Thoracic aorta (tissue), 2 donors: Measurements from ENCODE around the gene TBC1D2. TPM values are rescaled to one million over a fixed set of nuclear protein-coding genes. Genes with fewer than 3 reads are reported as not detected.

Experiments
- ATAC-seq: fragments of 150-250 bp; one replicate; pipeline ENCODE4 v1.8.0; 2017; ENCODE audit warnings: low read depth; ENCODE audit not compliant: insufficient number of reproducible peaks, low FRiP score
- DNase-seq: peaks from one replicate; pipeline ENCODE4 v3.0.0-alpha.2; 2020; ENCODE audit warnings: low spot score
- H3K27ac ChIP-seq, 2 donors: fragments of 200-600 bp; sonication (generic); 1 replicate in 1 of 2; 2 replicates in 1 of 2; pipeline ENCODE4 v1.5.1; 2016; ENCODE audit warnings: mild to moderate bottlenecking in 2 of 2, moderate library complexity in 2 of 2
- H3K27me3 ChIP-seq: fragments of 200-600 bp; sonication (generic); replicated peaks from 2 replicates; pipeline ENCODE4 v1.6.0; 2016; ENCODE audit warnings: mild to moderate bottlenecking; ENCODE audit not compliant: insufficient read depth
- H3K36me3 ChIP-seq: fragments of 200-600 bp; sonication (generic); one replicate; pipeline ENCODE4 v1.5.1; 2016
- H3K4me1 ChIP-seq, 2 donors: fragments of 200-600 bp; sonication (generic); 1 replicate in 1 of 2; 2 replicates in 1 of 2; pipeline versions ENCODE4 v1.5.1 to v1.6.0; 2016; ENCODE audit warnings: low read depth in 2 of 2, mild to moderate bottlenecking in 1 of 2; ENCODE audit not compliant: control insufficient read depth in 1 of 2
- H3K4me3 ChIP-seq: fragments of 200-600 bp; sonication (generic); 2 replicates; pipeline ENCODE4 v1.5.1; 2016; ENCODE audit warnings: mild to moderate bottlenecking
- H3K9me3 ChIP-seq: fragments of 200-600 bp; sonication (generic); 2 replicates; pipeline ENCODE4 v1.5.1; 2016
- CTCF ChIP-seq: fragments of 200-600 bp; sonication (generic); IDR thresholded peaks from one replicate; pipeline ENCODE4 v1.5.1; 2019; ENCODE audit warnings: antibody characterized with exemption
- total RNA-seq, 2 donors: library from RNA; depleted of rRNA; stranded (reverse); fragments of >200 nt; gene quantifications; one replicate each; pipeline versions ENCODE4 v1.1.0 to v1.2.3, GENCODE V29; 2016

Gene TBC1D2
- total RNA-seq, 2 donors from 2014 or later = 22.3 to 23.7 TPM

DNA sequence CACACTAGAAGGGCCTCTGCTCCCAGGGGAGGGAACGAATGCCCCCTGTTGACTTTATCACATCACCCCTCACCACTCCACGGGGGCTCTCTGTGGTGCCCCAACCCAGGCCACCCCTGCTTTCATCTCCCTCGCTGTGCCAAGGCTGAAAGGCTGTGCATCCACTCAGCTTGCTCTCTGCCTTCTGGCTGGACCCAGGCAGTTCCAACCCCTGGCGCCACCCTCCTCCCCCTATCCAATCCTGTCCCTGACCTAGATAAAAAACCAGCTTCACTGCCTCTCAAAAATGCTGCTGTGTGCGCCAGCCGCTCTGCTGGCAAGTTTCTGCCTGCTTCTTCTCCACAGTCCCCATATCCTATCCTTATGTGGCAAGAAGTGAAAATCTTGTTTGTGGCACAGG, 40.6 kb downstream of the TBC1D2 start:
- Histone ChIP-seq H3K9me3 (no peaks in the 10 kb centered on the region), H3K36me3 (peaks cover 19% of the 10 kb centered on the region), H3K27ac (no peak overlapping the region), H3K27me3 (no peaks in the 10 kb centered on the region), H3K4me3 (no peak overlapping the region), H3K4me1 (no peaks in the 10 kb centered on the region)
- no peak for TF ChIP-seq CTCF
- DNase-seq (no peak), ATAC-seq (no peak)

- Histone ChIP-seq H3K9me3 (no peaks in the 10 kb centered on the region), H3K4me3 (no peak overlapping the region), H3K27me3 (no peaks in the 10 kb centered on the region), H3K36me3 (peaks cover 10% of the 10 kb centered on the region), H3K4me1 (no peaks in the 10 kb centered on the region), H3K27ac (no peak overlapping the region)
- ATAC-seq = no peak
- no peak for TF ChIP-seq CTCF
- no peak for DNase-seq
These were observed 44.2 kb downstream of the TBC1D2 start for GRCh38 chr9:98211260-98211659.

DNA sequence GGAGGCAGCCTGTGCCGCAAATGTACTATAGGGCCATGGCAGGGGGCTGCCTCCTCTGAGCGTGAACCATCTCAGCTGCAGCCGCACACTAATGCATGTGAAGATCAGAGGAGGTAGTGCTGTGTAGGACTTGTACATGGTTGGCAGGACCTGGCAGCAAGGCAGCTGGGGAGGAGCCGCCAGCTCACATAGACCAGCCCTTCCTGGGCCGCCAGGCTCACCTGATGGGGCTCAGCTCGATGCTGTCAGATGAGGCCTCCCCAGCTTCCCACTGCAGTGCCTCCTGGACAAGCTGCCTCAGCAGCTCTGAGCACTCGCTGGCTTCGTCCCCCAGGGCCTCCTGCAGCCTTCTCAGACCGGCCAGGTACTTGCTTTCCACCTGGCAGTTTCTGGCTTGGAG, 45.0 kb downstream of the TBC1D2 start:
- Histone ChIP-seq H3K27ac (no peak overlapping the region), H3K36me3 (peaks cover 10% of the 10 kb centered on the region), H3K4me1 (no peaks in the 10 kb centered on the region), H3K9me3 (no peaks in the 10 kb centered on the region), H3K4me3 (no peak overlapping the region), H3K27me3 (no peaks in the 10 kb centered on the region)
- DNase-seq (no peak), ATAC-seq (no peak)
- TF ChIP-seq CTCF = no peak

DNA sequence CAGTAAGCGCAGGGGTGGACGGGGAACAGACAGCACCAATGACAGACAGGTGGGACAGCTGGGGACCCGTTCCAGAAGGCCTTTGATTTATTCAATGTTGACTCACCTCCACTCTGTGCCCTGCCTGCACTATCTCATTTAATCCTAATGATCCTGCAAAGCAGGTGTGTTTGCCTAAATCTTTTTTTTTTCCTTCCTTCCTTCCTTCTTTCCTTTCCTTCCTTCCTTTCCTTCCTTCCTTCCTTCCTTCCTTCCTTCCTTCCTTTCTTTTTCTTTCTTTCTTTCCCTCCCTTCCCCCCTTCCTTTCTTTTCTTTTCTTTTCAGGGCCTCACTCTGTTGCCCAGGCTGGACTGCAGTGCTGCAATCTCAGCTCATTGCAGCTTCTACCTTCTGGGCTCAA, 45.9 kb downstream of the TBC1D2 start:
- DNase-seq = no peak
- peaks cover 10% of the 10 kb centered on the region for H3K36me3 ChIP-seq
- H3K4me3 ChIP-seq = no peak overlapping the region
- no peak overlapping the region for H3K27ac ChIP-seq
- no peak for TF ChIP-seq CTCF
- no peaks in the 10 kb centered on the region for H3K27me3 ChIP-seq
- H3K9me3 ChIP-seq = no peaks in the 10 kb centered on the region
- no peaks in the 10 kb centered on the region for H3K4me1 ChIP-seq
- no peak for ATAC-seq

DNA sequence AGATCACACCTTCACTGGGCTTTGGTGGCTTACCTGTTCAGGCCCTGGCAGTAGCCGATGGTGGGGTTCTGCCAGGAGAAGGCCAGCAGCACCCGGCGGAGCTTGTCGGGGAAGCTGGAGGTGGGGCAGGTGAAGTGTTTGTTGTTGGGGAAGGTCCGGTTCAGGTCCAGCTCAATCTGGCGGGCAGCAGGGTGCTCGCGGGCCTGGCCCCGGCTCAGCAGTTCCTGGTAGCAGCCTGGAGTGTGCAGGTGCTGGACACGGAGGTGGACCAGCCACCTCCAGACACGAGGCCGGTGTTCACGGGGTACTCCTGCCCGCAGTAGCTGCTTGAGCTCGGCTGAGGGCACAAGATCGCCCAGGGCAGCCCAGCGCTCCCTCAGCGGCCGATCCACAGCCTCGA, 46.8 kb downstream of the TBC1D2 start:
- no peak overlapping the region for H3K27ac ChIP-seq
- peaks cover 10% of the 10 kb centered on the region for H3K36me3 ChIP-seq
- TF ChIP-seq CTCF = no peak
- H3K27me3 ChIP-seq = no peaks in the 10 kb centered on the region
- ATAC-seq = no peak
- H3K4me1 ChIP-seq = no peaks in the 10 kb centered on the region
- DNase-seq = no peak
- H3K4me3 ChIP-seq = no peak overlapping the region
- no peaks in the 10 kb centered on the region for H3K9me3 ChIP-seq
